NCI-H2029 treated with DMSO at 0.1 percent for 48 hours (cell line): ENCODE results near the gene IRAK2.

Source experiments
- DNase-seq: peaks from one replicate; lab custom pipeline; 2025; lab: John Stamatoyannopoulos, UW

Gene IRAK2

DNA sequence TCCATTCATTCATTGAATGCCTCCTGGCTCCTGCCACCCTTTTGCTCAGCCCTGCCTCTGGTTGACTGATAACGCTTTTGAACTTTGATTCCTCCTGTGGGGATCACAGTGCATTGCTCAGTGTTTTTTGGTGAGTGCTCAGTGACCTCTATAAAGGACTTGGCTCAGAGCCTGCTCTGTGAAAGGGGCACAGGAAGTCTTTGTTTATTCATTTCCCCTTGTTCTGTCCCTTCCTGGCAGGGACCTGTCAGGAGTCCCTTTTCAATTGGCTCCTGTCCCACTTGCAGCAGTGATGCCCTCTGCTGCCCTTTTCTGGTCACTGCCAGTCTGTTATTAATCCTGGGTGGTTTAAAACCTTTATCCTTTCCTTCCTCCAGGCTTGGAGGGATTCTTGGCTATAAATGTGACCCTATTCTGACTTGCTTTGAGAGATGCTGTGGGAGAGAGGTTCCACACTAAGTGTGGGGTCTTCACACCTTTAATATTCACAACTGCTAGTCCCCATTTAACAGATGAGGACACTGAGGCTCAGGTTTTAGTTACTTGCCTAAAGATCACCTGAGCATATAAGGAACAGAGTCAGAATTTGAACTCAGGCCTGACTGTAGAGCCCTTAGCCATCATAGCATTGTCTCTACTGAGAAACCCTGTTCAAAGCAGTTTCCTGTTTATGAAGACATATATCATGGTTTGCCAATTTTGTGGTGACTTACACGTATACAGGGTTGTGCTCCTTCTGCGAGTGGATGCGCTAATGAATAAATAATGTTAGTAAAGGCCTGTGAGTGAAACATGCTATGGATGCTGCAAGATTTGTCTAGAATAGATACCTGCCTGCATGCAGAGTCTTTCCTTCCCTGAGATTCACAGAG, 60.3 kb downstream of the IRAK2 start:
- DNase-seq: peak; percentile 94

DNA sequence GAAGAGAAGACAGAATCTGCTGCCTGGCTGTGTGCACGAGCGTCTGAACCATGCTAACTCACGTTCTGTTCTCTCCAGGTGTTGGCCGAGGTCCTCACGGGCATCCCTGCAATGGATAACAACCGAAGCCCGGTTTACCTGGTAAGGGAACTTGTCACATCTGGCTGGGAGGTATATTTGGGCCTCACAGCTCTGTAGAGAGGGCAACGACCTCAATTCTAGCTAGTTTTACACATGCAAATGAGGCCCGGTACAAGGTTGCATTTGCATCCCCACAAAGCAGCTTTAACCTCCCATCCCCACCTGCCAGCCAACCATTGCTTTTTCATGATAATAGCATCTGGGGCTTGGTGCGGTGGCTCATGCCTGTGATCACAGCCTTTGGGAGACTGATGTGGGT, 61.6 kb downstream of the IRAK2 start:
- no peak for DNase-seq

DNA sequence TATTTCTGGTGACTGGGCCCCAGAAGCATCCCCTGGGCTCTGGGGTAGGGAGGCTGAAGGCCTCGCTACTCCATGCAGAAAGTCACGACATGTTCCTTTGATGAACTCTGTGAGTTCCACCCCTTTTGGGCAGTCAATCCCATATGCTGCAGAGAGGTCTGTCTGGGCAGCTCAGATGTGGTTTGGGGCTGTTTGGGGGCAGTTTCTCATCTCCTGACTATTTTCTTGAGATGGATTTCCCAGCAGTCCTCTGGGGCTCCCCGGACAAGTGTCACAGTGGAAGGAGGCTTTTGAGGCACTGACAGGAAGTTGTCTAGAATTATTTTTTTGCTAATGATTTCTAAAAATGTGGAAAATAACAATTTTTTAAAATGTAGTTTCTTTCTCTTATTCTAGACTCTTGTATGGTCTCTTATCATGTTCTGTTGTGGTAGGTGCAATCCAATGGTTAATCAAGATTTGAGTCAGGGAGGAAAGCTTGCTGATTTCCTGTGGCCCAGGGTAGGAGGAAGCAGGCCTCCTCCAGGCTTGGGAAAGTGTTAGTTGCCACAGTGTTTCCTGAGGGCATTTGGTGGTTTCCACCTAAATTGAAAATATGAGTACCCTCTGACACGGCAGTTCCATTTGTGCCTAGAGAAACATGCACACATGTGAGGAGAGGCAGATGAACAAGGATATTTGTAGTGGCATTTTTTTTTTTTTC, 63.7 kb downstream of the IRAK2 start:
- no peak for DNase-seq

DNA sequence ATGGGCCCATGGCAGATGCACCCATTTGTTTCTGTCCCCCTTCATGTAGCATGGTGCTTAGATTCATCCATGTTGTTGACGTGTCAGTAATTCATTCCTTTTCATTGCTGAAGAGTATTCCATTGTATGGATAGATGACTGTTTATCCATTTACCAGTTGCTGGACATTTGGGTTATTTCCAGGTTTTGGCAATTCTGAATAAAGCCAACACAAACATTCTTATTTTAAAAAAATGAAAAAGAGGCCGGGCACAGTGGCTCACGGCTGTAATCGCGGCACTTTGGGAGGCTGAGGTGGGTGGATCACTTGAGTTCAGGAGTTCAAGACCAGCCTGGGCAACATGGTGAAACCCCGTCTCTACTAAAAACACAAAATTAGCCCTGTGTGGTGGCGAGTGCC, 64.9 kb downstream of the IRAK2 start:
- DNase-seq: no peak

DNA sequence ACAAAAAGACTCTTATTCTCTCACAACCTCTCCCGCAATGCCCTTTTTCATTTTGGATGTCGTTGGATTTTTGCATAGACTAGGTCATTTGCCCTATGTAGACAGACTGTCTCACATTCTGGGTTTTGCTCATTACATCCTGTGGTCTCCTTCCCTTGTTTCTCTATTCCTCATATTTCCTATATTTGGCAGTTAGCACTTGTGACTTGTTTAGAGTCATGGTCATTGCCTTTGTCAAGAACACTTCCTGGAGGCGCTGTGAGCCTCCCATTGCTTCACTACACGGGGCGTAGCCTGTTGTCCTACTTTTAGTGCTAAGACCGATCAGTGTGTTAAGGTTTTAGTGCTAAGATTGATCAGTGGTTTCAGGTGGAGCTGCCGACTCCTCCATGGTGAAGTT, 67.4 kb downstream of the IRAK2 start:
- DNase-seq: no peak

DNA sequence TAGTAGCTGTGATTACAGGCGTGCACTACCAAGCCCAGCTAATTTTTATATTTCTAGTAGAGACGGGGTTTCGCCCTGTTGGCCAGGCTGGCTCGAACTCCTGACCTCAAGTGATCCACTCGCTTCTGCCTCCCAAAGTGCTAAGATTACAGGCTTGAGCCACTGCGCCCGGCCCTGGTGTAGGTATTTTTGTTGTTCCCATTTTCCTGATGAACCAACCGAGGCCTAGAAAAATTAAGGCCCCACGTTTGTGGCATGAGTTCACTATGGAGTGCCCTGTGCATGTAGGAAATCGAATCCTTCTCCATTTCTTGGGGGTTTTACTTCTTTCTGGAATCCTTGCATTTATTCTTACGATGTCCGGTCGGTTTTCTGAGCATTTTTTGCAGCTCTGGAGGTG, 69.3 kb downstream of the IRAK2 start:
- no peak for DNase-seq

DNA sequence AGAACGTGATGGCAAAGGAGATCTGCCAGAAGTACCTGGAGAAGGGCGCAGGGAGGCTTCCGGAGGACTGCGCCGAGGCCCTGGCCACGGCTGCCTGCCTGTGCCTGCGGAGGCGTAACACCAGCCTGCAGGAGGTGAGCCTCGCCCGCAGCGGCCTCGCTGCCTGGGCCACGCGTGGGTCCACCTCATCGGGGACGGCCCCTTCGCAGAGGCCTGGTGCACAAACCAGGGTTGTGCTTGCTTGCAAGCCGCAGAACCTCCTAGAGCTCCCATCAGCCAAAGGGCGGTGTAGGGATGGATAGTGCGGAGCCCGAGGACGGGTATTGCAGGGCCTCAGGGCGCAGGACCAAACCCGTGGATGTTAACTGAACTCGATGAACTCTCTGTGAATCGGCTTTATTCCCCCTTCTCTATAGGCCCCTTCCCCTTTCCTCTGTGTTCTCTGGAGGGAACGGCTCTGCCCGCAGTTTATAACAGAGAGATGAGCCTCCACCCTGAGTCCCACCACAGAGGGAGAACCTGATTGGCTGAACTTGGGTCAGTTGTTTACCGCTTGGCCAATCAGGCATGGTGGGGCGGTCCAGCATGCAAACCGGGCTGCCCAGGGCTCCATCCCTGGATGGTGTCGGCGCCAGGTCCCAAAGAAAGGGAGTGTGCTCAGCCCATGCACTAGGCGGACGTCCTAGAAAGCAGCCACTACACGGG, 70.0 kb downstream of the IRAK2 start:
- no peak for DNase-seq

DNA sequence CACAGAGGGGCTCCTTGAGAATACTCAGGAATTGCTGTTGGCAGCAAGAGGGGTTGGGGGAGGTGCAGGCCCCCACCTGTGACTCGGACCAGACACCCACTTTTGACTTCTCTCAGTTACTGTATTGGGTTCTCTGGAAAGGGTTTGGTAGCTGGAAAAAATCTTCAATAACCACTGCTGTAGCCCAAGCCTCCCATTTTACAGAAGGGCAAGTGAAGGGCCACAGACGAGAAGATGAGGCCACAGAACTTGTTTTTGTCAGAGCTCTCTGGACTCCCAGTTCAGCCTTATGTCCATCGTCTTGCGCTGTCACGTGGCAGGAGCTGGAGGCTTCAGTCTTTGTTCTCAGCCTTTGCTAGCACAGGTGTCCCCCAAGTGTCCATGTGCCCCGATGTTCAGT, 70.8 kb downstream of the IRAK2 start:
- DNase-seq: no peak

DNA sequence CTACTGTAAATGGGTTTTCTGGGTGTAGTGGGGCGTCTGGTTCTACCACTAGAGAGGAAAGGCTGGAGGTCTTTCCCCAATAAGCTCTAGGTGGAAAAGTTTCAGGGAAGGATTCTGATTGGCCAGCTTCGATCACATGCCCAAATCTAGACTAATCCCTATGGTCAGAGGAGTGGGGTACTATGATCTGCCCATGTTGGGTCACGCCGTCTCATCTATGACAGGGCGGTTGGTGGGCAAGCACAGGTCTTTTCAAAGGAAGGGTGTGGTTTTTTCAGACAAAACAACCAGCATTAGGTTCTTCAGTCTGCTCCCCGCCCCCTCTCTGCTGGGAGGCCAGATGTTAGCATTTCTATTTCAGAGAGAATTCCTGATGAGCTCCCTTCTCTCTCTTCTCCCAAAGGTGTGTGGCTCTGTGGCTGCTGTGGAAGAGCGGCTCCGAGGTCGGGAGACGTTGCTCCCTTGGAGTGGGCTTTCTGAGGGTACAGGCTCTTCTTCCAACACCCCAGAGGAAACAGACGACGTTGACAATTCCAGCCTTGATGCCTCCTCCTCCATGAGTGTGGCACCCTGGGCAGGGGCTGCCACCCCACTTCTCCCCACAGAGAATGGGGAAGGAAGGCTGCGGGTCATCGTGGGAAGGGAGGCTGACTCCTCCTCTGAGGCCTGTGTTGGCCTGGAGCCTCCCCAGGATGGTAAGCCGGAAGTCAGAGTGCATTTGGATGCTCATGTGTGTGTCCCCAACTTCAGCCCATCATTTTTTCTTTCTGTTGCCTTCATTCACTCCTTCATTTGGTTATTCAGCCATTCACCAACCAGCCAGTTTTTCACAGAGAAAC, 73.8 kb downstream of the IRAK2 start:
- no peak for DNase-seq

DNA sequence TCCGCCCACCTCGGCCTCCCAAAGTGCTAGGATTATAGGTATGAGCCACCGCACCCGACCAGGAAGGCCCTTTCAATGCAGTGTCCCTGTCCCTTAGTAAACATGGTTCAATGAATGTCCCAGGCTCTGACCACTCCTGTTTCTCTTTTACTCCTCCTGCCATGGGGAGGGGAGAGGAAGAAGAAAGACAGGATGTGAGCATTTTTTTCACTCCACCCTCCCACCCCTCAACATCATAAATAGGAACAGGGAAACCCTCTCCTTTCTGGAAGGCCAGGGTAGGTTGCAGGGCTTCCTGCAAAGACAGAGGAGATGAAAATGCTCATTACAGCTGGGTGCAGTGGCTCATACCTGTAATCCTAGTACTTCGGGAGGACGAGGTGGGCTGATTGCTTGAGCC, 76.1 kb downstream of the IRAK2 start:
- DNase-seq: no peak

DNA sequence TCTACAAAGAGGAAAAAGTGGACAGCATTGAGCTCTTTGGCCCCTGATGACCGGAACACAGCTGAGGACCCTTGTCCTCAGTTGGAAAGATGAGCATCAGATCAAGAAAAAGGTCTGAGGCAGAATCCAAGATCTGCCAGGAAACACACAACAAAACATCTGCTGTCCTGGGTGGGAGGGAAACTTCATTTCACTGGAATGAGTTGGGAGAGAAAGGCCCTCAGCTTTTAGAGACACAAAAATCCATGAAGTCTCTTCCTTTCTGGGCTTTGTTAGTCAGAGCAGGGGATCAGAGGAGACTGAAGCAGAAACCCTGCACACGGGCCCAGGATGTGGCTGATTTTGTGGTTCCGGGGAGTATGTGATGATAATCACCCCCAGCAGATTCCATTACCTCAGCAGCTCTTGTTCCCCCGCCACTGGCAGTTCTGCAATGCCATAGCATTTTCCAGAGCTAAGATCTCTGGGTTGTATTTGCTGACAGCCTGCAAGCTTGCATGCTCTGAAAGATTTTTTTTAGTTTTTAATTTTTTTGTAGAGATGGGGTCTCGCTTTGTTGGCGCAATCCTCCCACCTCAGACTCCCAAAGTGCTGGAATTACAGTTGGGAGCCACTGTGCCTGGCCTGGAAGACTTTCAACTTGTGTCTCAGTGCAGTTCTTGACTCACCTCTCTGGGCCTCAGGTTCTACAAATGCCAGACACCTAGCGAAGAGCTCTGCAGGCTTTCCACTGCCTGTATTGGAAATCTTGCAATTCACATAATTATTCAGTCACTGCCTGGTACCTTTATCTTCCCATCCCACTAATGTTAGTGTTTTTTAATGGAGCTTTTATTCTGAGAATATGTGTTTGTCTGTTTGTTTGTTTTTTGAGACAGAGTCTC, 77.7 kb downstream of the IRAK2 start:
- no peak for DNase-seq

DNA sequence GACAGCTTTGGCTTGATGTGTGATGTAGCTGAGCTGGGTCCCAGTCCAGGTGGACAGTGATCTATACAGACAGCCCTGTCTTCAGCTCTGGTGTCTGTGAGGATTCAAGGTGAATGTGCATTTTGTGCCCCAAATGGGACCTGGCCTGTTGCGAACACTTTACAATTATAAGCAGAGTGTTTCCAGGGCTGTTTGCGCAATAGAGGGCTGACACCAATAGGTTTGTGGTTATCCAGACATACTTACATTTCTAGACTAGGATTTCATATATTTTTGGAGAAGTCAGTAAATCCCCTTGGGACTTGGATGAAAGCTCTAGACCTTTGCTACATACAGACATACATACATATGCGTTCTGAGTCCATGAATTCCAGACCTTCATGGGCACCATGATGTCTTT, 79.3 kb downstream of the IRAK2 start:
- DNase-seq: no peak

DNA sequence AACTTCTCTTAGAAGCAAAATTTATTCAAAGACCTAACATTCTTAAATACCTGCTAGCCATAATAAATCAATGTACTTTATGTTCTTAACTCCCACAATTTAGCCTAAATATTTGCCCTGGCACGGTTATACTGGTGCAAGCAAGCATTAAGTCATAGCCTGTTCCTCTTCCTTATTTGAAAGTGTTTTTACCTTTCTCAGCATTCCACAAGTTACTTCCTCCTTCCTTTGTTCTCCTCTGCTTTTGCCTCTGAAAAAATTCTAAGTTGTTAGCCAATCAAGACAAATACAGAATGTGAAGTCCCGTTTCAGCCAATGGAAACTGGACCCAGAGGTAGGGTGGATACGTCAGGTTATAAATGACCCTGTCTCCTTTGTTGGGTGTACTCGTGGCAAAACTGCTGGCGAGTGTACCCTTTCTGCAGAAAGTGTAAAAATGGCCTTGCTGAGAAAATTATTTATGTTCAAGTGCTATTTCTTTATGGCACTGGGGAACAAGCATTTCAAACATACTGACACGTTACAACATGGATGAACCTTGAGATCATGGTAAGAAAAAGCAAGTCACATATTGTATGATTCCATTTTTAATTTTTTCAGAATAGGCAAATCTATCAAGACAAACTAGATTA, 80.5 kb downstream of the IRAK2 start:
- no peak for DNase-seq

DNA sequence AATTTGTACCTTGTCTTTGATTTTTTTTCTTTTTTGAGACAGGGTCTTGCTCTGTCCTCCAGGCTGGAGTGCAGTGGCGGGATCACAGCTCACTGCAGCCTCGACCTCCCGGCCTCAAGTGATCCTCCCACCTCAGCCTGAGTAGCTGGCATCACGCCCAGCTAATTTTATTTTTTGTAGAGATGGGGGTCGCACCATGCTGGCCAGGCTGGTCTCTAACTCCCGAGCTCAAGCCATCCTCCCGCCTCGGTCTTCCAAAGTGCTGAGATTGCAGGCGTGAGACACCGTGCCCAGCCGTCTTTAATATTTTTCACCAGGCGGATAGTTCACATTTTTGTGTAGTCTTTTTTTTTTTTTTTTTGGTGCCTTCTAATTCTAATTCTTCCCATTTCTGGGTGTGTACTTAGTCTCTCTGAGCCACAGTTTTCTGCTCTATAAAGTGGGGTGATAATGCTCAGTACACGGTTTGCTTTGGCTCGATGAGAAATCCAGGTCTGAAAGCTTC, 83.0 kb downstream of the IRAK2 start:
- DNase-seq: no peak

DNA sequence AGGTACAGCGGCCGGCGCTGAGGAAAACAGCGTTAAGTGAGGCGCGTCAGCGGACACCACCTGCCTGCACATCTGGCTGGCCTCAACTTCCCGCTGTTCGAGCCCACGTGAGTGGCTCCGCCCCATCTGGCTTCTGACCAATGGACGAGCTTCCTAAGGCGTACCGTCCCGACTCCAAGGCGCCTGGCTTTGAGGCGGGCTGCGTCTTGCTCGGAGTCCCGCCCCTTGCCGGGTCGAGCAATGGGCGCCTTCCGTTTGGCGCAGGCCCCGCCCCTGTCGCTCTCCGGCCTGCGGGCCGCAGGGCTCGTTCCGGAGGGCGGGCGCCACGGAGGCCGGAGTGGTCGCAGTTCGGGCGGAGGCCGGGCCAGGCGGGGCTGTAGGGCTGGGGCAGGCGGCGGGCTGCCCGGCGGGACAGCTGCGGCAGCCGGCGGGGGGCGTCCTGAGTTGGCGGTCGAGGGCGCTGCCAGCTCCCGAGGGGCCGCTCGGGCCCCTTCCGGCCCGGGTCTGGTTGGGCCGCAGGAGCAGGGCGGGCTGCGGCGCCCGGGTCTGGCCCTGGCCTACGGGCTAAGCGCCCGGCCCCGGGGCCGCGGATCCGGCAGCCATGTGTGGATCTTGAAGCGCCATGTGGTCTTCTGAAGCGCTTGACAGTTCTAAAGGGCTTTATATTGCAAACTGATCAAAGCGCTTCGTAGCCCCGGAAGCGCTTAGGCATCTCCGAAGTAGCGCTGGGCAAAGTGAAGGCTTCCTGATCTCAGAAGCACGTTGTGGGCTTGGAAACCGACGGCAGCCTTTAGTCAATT, 83.7 kb downstream of the IRAK2 start, which contains the start of gene TATDN2:
TSS of gene TATDN2 (plus strand) at position 276 of the 800 bp plus-strand sequence. CDS start 742 bp downstream, outside the sequence.
- DNase-seq: peak; percentile 96

DNA sequence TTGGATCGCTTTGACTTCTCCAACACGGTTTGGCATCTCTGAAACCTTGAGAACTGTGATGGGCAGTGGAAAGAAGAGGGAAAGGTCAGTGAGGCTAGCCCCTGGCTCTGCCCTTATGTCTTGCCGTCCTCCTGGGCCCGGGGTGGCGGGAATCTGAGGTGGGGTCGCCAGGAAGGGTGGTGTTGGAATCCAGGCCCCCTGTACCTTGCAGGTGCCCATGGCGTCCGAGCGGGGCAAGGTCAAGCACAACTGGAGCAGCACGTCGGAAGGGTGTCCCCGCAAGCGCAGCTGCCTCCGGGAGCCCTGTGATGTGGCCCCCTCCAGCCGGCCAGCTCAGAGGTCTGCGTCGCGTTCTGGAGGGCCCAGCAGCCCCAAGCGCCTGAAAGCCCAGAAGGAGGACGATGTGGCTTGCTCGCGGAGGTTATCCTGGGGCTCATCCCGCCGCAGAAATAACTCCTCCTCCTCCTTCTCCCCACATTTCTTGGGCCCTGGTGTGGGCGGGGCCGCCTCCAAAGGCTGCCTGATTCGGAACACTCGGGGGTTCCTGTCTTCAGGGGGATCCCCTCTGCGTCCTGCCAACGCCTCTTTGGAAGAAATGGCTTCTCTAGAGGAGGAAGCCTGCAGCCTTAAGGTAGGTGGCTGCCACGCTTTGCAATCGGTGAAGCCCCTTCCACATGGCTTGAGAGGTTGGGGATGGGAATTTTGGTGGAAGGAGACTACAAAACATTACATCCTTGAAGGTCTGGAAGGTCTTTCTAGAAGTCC, 84.4 kb downstream of the IRAK2 start:
- no peak for DNase-seq

DNA sequence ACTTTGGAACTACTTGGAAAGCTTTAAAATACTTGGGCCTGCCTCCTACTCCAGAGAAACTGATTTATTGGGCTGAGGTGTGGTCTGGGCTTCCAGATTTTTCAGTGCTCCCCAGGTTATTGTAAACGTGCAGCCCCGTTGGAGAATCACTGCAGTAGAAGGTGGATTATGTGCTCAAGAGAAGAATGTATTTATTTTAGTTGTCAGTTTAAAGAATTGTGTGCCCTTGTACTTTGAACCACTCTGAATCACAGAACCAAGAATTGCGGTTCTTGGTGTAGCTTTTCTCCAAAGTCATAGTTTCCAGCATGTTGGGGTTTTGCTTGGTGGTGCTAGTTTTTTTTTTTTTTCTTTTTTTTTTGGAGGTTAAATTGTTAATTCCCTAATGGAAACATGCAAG, 85.1 kb downstream of the IRAK2 start:
- no peak for DNase-seq

DNA sequence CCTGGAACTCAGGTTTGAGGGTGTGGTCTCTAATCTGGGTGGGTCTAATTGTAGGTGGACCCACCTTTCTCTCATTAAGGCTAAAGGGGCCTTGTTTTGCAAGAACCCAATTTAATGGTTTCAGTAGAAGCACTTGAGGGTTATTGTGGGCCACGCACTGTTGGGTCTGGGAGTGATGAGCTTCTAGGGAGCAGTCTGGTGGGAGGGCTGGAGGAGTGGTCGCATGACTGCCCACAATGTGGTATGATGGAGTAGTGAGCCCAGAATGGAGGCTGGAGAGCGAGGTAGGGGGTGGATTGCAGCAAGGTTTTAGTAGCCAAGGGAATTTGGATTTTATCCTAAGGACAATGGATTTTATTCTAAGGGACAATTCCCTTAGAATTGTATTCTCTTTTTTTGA, 86.3 kb downstream of the IRAK2 start:
- DNase-seq: no peak

DNA sequence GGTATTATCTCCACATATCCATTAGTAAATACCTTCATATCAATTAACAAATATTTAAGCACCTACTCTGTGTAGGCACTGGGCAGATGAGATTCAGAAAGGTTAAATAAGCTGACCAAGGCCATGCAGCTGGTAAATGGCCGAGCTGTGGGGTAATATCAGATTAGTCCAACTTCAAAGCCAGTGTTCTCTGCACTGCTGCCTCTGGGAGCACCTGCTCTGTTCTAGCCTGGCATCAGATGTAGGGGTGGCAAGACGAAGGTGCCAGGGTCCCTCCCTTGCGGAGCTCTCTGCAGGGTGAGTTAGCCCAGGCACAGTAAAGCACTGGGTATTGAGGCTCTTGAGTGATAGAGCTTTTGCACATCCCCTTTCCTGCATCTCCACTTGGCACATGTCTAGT, 89.0 kb downstream of the IRAK2 start:
- DNase-seq: no peak
